Duodenal mucosa (tissue), 2 donors: ENCODE measurements around the gene NOL4L.
"Not testable (repeated sequence)": the region's sequence is repeated elsewhere in the genome, so short reads cannot be mapped to it uniquely, and the experiment has no call there.

ENCODE experiments used
- H3K27ac ChIP-seq: one replicate; pipeline ENCODE4 v1.7.0; 2013; ENCODE audit warnings: low read depth, low read length
- H3K27me3 ChIP-seq, 2 donors: one replicate each; pipeline ENCODE4 v1.7.0; 2013; ENCODE audit warnings: low read length in 2 of 2, control low read depth in 1 of 2; ENCODE audit not compliant: insufficient read depth in 2 of 2, control insufficient read depth in 1 of 2
- H3K36me3 ChIP-seq, 2 donors: one replicate each; pipeline ENCODE4 v1.7.0; 2013; ENCODE audit warnings: low read length in 2 of 2, control low read depth in 1 of 2; ENCODE audit not compliant: insufficient read depth in 2 of 2, control insufficient read depth in 1 of 2
- H3K4me1 ChIP-seq, 2 donors: one replicate each; pipeline ENCODE4 v1.7.0; 2013; ENCODE audit warnings: low read length in 2 of 2, control low read depth in 1 of 2; ENCODE audit not compliant: insufficient read depth in 2 of 2, control insufficient read depth in 1 of 2
- H3K4me3 ChIP-seq, 2 donors: one replicate each; pipeline ENCODE4 v1.7.0; 2013; ENCODE audit warnings: low read length in 2 of 2, low read depth in 1 of 2
- H3K9ac ChIP-seq, 2 donors: one replicate each; pipeline ENCODE4 v1.7.0; 2013; ENCODE audit warnings: low read length in 2 of 2, low read depth in 1 of 2
- H3K9me3 ChIP-seq, 2 donors: one replicate each; pipeline ENCODE4 v1.7.0; 2013; ENCODE audit warnings: low read length in 2 of 2, control low read depth in 1 of 2; ENCODE audit not compliant: control insufficient read depth in 1 of 2

NOL4L gene

DNA sequence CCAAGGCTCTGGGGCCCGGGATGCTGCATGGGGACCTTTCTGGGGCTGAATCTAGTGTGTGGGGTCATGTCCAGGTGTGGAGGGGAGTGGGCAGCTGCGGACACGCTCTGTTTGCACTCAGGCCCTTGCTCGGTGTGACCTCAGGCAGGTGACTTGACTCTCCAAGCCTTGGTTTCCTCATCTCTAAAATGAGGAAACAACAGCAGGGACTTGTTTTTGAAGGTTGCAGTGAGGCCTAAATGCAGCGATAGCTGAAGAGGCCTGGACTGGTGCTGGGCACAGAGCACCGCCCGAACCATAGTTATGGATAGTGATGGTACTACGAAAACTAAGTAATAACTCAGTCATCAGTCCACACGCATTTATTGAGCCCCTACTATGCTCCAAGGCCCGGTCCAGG, 91.8 kb downstream of the NOL4L start:
- Histone ChIP-seq H3K27me3 (no peaks in the 10 kb centered on the region), H3K4me3 (no peak overlapping the region), H3K9ac (no peak overlapping the region), H3K27ac (no peak overlapping the region), H3K9me3 (no peaks in the 10 kb centered on the region), H3K4me1 (no peaks in the 10 kb centered on the region), H3K36me3 (no peaks in the 10 kb centered on the region)

DNA sequence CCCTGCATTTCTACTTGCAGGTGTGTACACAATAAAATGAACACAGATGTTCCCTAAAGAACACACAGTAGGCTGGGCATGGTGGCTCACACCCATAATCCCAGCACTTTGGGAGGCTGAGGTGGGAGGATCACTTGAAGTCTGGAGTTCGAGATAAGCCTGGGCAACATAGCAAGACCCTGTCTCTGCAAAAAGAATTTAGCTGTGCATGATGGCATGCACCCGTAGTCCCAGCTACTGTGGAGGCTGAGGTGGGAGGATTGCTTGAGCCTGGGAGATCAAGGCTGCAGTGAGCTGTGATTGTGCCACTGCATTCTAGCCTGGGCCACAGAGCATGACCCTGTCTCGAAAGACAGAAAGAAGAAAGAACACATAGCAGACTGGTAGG, 93.4 kb downstream of the NOL4L start:
- not testable (repeated sequence) for H3K9me3 ChIP-seq, H3K36me3 ChIP-seq, H3K4me1 ChIP-seq

DNA sequence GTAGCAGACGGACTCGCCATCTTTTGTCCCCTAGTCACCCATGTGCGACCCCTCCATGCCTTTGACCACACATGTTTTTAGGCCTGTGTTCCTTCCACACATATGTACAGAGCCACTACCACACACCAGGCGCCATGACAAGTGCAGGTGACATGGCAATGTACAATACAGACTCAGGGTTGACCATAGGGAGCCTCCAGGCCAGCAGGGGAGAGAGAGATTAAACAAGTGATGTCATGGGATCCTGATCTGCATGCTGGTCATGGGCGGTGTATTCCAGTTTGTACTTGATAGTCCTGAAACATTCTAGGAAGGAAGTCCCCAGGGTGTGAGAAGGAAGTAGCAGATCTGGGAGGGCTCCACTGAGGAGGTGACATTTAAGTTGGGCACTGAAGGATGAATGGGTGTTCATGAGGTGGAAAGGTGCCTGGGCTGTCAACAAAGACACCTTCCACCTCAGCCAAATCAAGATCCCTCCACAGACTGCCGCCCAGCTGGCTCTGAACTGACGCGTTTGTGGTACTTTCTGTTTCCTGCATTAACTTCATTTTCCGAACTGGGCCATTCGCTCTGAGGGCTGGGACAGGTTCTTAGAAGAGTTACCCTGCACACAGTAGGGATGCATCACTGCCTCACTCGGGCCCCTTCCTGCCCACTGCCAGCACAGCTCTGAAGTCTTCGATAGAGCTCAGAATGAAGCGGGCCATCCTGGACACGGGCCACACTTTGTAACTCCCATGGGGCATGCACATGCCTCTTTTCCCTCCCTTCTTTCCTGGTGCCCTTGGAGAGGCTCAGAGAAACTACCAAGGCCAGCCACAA, 94.0 kb downstream of the NOL4L start:
- Histone ChIP-seq H3K9ac (no peak overlapping the region), H3K9me3 (no peaks in the 10 kb centered on the region), H3K4me1 (peaks cover 6% of the 10 kb centered on the region in 2 donors), H3K27ac (no peak overlapping the region), H3K27me3 (no peaks in the 10 kb centered on the region), H3K36me3 (no peaks in the 10 kb centered on the region), H3K4me3 (no peak overlapping the region)

More for the DNA sequence above, 93.4 kb downstream of the NOL4L start:
- not testable (repeated sequence) for H3K27ac ChIP-seq, H3K27me3 ChIP-seq, H3K9ac ChIP-seq, H3K4me3 ChIP-seq

DNA sequence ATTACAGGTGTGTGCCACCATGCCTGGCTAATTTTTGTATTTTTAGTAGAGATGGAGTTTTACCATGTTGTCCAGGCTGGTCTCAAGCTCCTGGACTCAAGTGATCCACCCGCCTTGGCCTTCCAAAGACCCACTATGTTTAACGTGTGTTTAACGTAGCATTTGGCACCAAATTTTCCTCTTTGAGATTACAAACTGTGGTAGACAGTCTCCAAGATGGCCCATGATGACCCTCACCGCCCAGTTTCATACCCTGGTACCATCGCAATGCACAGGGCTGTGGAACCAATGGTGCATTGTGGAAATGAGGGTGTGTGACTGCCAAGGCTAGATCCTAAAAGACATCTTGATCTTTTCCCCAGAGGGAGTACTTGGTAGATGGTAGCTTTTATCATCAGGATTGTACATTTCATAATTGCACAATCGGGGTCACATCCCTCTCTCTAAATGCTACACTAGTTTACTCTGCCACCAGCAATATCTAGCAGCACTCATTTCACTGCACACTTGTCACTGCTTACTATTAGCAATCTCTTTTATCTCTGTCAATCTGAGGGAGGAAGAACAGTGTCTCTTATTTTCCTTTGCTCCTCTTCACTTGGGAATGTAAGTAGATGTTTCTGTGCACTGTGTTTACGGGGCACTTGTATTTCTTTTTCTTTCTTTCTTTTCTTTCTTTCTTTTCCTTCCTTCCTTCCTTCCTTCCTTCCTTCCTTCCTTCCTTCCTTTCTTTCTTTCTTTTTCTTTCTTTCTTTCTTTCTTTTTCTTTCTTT, 96.9 kb downstream of the NOL4L start:
- Histone ChIP-seq H3K4me1 (peaks cover 17 to 21% of the 10 kb centered on the region in 2 donors), H3K27ac (no peak overlapping the region), H3K27me3 (no peaks in the 10 kb centered on the region)

DNA sequence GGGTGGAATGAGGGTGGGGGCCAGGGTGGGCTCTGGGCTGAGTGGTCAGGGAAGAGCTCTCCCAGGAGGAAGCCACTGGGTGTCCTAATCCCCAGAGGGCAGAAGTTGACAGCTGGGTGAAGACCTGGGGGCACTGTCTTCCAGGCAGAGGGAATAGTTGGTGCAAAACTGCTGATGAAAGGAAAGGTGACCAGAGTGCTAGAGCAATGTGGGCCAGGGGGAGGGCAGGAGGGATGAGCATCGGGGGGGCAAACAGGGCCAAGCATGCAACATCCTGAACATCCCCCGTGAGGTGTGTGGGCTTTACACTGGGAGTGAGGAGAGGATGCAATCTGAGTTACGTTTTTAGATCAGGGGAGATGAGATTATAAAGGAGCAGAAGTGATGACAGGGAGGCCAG, 97.8 kb downstream of the NOL4L start:
- no peak overlapping the region for H3K4me3 ChIP-seq
- H3K27ac ChIP-seq = no peak overlapping the region
- H3K4me1 ChIP-seq = peaks cover 17 to 21% of the 10 kb centered on the region in 2 donors
- no peaks in the 10 kb centered on the region for H3K9me3 ChIP-seq
- H3K9ac ChIP-seq = no peak overlapping the region
- H3K27me3 ChIP-seq = no peaks in the 10 kb centered on the region
- no peaks in the 10 kb centered on the region for H3K36me3 ChIP-seq

More for the DNA sequence above, 96.9 kb downstream of the NOL4L start:
- Histone ChIP-seq H3K4me3 (no peak overlapping the region), H3K36me3 (no peaks in the 10 kb centered on the region), H3K9ac (no peak overlapping the region), H3K9me3 (no peaks in the 10 kb centered on the region)

DNA sequence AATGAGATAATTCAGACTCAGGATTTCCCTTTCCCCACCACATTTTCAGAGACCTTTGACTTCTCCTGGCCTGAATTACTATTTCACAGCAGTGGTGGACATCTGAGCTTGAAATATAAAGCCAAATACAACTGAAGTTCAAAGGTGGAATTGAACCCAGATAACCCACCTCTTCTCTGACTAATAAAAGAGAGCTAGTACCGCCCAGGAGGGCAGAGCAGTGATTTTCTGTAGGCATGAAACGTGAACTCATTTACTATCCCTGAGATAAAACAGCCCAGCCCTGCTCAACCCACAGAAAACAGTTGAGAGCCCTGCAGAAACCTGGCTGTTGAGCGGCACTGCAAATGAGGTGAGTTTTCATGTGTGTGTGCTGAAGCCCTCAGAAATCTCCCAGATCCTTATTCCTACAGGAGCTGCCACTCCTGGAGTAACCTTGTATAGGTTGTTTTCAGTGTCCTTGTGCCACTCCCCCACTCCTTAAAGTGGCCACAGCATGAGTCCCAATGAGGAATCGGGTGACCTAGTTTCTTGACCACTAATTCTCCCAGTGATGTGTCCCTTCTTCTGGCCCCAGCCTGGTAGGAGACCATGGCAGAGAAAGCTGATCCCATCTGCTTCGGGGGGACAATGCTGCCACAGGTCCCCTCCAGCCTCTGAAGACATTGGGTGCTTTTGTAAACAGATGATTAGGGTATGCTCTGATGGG, 99.2 kb downstream of the NOL4L start:
- no peaks in the 10 kb centered on the region for H3K27me3 ChIP-seq
- H3K4me1 ChIP-seq = peaks cover 28% of the 10 kb centered on the region in 2 donors
- no peaks in the 10 kb centered on the region for H3K36me3 ChIP-seq
- no peaks in the 10 kb centered on the region for H3K9me3 ChIP-seq
- peak overlapping the region; percentile 11 to 63 for H3K9ac ChIP-seq
- peak overlapping the region; percentile 11 for H3K27ac ChIP-seq
- peak overlapping the region; percentile 63 to 73 for H3K4me3 ChIP-seq

DNA sequence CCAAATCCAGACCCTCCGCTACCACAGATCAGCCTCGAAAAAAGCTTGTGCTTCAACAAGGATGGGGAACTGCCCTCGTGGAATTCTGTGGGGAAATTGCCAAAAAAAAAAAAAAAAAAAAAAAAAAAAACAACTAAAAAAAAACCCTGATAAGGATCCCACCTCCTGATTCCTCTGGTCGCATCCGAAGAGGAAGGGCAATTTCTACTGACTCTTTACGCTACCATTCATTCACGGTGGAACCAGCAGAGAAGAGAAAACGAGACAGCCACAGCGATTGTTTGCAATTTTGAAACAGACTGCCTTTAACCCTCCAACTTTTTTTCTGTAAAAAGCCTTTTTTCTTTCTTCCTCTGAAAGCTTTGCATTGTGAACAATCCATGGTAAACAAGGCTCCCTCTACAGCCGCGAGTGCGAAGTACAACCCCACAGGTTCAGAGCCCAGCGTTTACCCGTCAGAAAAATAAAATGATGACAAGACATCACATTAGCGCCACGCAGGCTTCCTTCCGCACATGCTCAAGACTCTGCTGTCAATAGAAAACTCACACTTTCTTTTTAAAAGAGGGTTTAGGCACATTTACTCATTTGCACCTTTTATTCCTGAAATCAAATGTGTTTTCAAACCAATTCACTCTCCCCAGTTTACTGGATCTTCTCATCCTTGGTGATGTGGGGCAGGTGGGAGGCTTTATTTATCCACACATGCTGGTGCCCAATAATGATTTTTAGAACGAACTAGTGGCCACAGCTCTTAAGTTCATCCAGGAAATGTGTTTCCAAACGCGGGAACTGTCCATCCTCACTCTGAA, 100.0 kb downstream of the NOL4L start:
- Histone ChIP-seq H3K27me3 (no peaks in the 10 kb centered on the region), H3K4me3 (peak overlapping the region; percentile 63 to 73), H3K27ac (peak overlapping the region; percentile 56), H3K9ac (peak overlapping the region in 1 of 2 donors; percentile 63), H3K9me3 (no peaks in the 10 kb centered on the region), H3K4me1 (peaks cover 35 to 36% of the 10 kb centered on the region in 2 donors), H3K36me3 (no peaks in the 10 kb centered on the region)

DNA sequence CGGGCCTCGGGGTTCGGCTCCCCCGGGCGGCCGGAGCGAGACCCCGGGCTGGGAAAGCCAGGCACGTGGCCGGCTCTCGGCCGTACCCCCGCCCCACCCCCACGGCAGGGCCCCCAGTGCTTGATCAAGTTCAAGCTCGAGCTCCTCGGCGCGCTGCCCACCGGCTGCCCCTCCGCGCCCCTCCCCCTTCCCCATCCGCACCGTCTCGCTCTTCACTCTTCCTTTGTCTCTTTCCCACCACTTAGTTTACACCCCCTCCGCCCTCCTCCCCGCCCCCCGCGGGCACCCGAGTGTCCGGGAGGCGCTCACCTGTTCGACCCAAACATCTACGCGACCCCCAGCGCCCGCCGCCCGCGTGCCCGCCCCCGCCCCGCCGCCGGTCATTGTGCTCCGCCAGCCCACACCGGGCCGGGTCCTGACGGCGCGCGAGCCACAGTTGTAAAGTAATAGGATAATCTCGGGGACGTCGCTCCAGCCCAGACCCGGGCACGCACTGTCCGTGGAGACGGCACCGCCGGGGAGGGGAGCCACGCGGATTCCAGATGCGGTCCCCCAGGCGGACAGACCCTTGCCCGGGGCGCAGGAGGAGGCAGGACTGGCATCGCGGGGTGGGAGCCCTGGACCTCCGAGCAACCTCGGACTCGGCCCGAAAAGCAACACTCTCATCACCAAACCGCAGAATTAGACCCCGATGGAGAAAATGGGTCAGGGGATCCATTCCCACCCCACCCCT, 100.7 kb downstream of the NOL4L start:
- Histone ChIP-seq H3K9me3 (no peaks in the 10 kb centered on the region), H3K36me3 (no peaks in the 10 kb centered on the region), H3K27me3 (no peaks in the 10 kb centered on the region), H3K27ac (peak overlapping the region; percentile 56), H3K4me3 (peak overlapping the region; percentile 73 to 79), H3K9ac (peak overlapping the region; percentile 55 to 64), H3K4me1 (peaks cover 43 to 44% of the 10 kb centered on the region in 2 donors)
